Activated gamma-delta T cell treated with Interleukin-2 at 50 U/mL for 16 hours (primary cell): ENCODE data around the gene PLXNA2.

ENCODE experiments used
- DNase-seq: peaks from one replicate; pipeline ENCODE4 v3.0.0-alpha.2; 2020

PLXNA2 gene

GRCh38 chr1:208175508-208175895, 68.7 kb downstream of the PLXNA2 start:
- DNase-seq: no peak

GRCh38 chr1:208174731-208175507, 69.3 kb downstream of the PLXNA2 start:
- DNase-seq: no peak

- DNase-seq: no peak
These were observed 70.0 kb downstream of the PLXNA2 start for GRCh38 chr1:208174200-208174599.

- DNase-seq: no peak
These were observed 70.4 kb downstream of the PLXNA2 start for GRCh38 chr1:208173749-208174148.

GRCh38 chr1:208172423-208173145, 71.6 kb downstream of the PLXNA2 start:
- no peak for DNase-seq

GRCh38 chr1:208171616-208172422, 72.4 kb downstream of the PLXNA2 start:
- no peak for DNase-seq

- DNase-seq: no peak
These were observed 73.9 kb downstream of the PLXNA2 start for GRCh38 chr1:208170252-208170651.

GRCh38 chr1:208169081-208169879, 74.9 kb downstream of the PLXNA2 start:
- DNase-seq: no peak

GRCh38 chr1:208167261-208167869, 76.8 kb downstream of the PLXNA2 start:
- no peak for DNase-seq

GRCh38 chr1:208166340-208167138, 77.6 kb downstream of the PLXNA2 start:
- DNase-seq: no peak

GRCh38 chr1:208165659-208166058, 78.5 kb downstream of the PLXNA2 start:
- DNase-seq: no peak

GRCh38 chr1:208164609-208165008, 79.6 kb downstream of the PLXNA2 start:
- no peak for DNase-seq

GRCh38 chr1:208163539-208163938, 80.6 kb downstream of the PLXNA2 start:
- no peak for DNase-seq

- DNase-seq: no peak
These were observed 81.3 kb downstream of the PLXNA2 start for GRCh38 chr1:208162903-208163302.

GRCh38 chr1:208161656-208162375, 82.4 kb downstream of the PLXNA2 start:
- DNase-seq: no peak

GRCh38 chr1:208161005-208161404, 83.2 kb downstream of the PLXNA2 start:
- no peak for DNase-seq

GRCh38 chr1:208160259-208160819, 83.8 kb downstream of the PLXNA2 start:
- DNase-seq: no peak

GRCh38 chr1:208159555-208160258, 84.5 kb downstream of the PLXNA2 start:
- no peak for DNase-seq
